ENCODE data around the gene IMPDH1. TPM values are rescaled to one million over a fixed set of nuclear protein-coding genes. Genes with fewer than 3 reads are reported as not detected.

Gene IMPDH1
- total RNA-seq, 1 donor from 2014 or later, result 64.3 TPM

GRCh38 chr7:128447941-128448564, 38.3 kb upstream of the IMPDH1 start:
- TF ChIP-seq, protein P1, sequence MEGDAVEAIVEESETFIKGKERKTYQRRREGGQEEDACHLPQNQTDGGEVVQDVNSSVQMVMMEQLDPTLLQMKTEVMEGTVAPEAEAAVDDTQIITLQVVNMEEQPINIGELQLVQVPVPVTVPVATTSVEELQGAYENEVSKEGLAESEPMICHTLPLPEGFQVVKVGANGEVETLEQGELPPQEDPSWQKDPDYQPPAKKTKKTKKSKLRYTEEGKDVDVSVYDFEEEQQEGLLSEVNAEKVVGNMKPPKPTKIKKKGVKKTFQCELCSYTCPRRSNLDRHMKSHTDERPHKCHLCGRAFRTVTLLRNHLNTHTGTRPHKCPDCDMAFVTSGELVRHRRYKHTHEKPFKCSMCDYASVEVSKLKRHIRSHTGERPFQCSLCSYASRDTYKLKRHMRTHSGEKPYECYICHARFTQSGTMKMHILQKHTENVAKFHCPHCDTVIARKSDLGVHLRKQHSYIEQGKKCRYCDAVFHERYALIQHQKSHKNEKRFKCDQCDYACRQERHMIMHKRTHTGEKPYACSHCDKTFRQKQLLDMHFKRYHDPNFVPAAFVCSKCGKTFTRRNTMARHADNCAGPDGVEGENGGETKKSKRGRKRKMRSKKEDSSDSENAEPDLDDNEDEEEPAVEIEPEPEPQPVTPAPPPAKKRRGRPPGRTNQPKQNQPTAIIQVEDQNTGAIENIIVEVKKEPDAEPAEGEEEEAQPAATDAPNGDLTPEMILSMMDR (conservative IDR thresholded peaks at IDR 0.05; ENCODE audit: low read depth, low read length), result no peak
- DNase-seq (ENCODE audit: low read depth), result no peak
- no peak overlapping the region for H3K4me3 ChIP-seq (ENCODE audit: low read depth, low read length)

DNA sequence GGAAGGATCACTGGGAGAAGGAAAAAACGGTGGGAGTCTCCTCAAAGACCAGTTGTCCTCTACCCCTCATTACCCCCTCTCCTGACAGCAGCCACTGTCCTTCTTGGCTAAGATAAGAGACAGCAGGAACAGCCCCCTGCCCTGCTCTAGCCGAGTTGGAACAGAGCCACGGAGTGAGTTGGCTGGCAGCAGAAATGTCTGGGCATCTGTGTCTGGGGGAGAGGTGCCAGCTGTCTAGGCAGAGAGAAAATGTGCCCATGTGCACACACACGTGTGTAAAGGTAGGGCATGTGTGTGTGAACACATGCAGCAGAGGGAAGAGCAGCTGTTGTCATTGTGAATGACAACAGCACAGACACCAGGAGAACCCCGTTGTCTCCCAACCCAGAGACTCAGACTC, 36.5 kb upstream of the IMPDH1 start:
- no peak overlapping the region for H3K4me3 ChIP-seq (ENCODE audit: low read depth, low read length)
- TF ChIP-seq, protein P1 (conservative IDR thresholded peaks at IDR 0.05; ENCODE audit: low read depth, low read length), result no peak
- no peak for DNase-seq (ENCODE audit: low read depth)

GRCh38 chr7:128443831-128444600, 34.2 kb upstream of the IMPDH1 start:
- no peak overlapping the region for H3K4me3 ChIP-seq (ENCODE audit: low read depth, low read length)
- no peak for DNase-seq (ENCODE audit: low read depth)
- TF ChIP-seq, protein P1 (conservative IDR thresholded peaks at IDR 0.05; ENCODE audit: low read depth, low read length), result no peak

DNA sequence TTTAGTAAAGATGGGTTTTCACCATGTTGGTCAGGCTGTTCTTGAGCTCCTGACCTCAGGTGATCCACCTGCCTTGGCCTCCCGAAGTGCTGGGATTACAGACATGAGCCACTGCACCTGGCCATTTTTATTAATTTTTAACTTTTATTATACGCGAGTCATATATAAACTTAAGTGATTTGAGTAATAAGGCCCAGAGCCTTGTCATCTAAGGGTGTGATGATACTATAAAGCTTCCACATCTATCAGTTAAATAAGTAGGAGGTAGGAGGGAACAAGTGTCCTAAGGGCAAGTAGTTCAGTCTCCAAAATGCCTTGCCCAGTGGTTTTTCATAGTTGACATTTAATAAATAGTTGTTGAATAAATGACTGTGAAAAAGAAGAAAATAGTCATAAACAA, 32.6 kb upstream of the IMPDH1 start:
- no peak for DNase-seq (ENCODE audit: low read depth)
- H3K4me3 ChIP-seq (ENCODE audit: low read depth, low read length), result no peak overlapping the region
- TF ChIP-seq, protein P1 (conservative IDR thresholded peaks at IDR 0.05; ENCODE audit: low read depth, low read length), result no peak

- TF ChIP-seq, protein P1 (conservative IDR thresholded peaks at IDR 0.05; ENCODE audit: low read depth, low read length), result no peak
- H3K4me3 ChIP-seq (ENCODE audit: low read depth, low read length), result no peak overlapping the region
- DNase-seq (ENCODE audit: low read depth), result no peak
Observed at GRCh38 chr7:128437426-128438332, 27.9 kb upstream of the IMPDH1 start.

DNA sequence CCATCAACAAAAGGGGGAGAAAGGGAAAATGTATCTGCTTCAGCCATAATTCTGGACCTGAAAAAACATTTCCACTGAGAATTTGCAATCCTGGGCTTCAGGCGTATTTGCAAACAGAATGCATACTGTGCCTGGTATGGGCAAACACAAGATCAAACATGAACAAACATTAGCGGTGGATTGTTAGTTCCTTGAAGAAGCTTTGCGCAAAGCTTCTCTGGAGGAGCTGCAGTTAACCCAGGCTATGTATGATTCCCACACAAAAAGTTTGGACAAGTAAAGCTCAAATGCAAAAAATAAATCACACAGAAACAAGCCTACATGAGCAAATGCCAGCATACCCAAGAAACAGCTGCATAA, 25.5 kb upstream of the IMPDH1 start:
- TF ChIP-seq, protein P1 (conservative IDR thresholded peaks at IDR 0.05; ENCODE audit: low read depth, low read length), result no peak
- no peak overlapping the region for H3K4me3 ChIP-seq (ENCODE audit: low read depth, low read length)
- DNase-seq (ENCODE audit: low read depth), result no peak
